Cardiac muscle cell (in vitro differentiated cells and primary cell): ENCODE data around the gene EPG5. TPM values are rescaled to one million over a fixed set of nuclear protein-coding genes. Genes with fewer than 3 reads are reported as not detected.

Source experiments
- DNase-seq, 2 donors: peaks; one replicate each; pipeline versions ENCODE4 v3.0.0 to v3.0.0-alpha.2; 2010 to 2017; ENCODE audit warnings: low read depth in 1 of 2, low spot score in 1 of 2
- H3K27ac ChIP-seq: fragments of 200-600 bp; sonication (generic); 2 replicates; pipeline ENCODE4 v1.5.1; 2016
- H3K27me3 ChIP-seq: fragments of 200-600 bp; sonication (generic); 2 replicates; pipeline ENCODE4 v1.6.0; 2016; ENCODE audit warnings: control low read depth
- H3K36me3 ChIP-seq: fragments of 200-600 bp; sonication (generic); 2 replicates; pipeline ENCODE4 v1.5.1; 2016; ENCODE audit warnings: control low read depth
- H3K4me1 ChIP-seq: fragments of 200-600 bp; sonication (generic); 2 replicates; pipeline ENCODE4 v1.8.1; 2017; ENCODE audit warnings: low read depth, mild to moderate bottlenecking, mixed run types
- H3K4me3 ChIP-seq: fragments of 200-600 bp; sonication (generic); 2 replicates; pipeline ENCODE4 v1.5.1; 2016; ENCODE audit warnings: mild to moderate bottlenecking
- H3K9me3 ChIP-seq: fragments of 200-600 bp; sonication (generic); 2 replicates; pipeline ENCODE4 v1.5.1; 2017; ENCODE audit warnings: low read depth, mild to moderate bottlenecking, control low read depth
- CTCF ChIP-seq: IDR thresholded peaks from 2 replicates; pipeline ENCODE4 v1.5.1; 2012; ENCODE audit warnings: low read depth, mild to moderate bottlenecking, low read length
- polyA plus RNA-seq: library from polyadenylated mRNA; unstranded; fragments of >200 nt; fragmentation: Nextera tagmentation; extraction: Ambion mirVana; gene quantifications from 2 replicates; pipeline ENCODE4 v1.2.1, GENCODE V29; 2016
- total RNA-seq: library from RNA; depleted of rRNA; stranded (reverse); fragments of >200 nt; gene quantifications from 2 replicates; pipeline ENCODE4 v1.2.3, GENCODE V29; 2016

EPG5 gene
- total and polyA plus RNA-seq, 2 experiments from 2014 or later = 7.5 to 17.7 TPM

- H3K36me3 ChIP-seq = no peaks in the 10 kb centered on the region
- H3K27ac ChIP-seq = no peak overlapping the region
- H3K4me1 ChIP-seq = peaks cover 14% of the 10 kb centered on the region
- H3K4me3 ChIP-seq = no peak overlapping the region
- TF ChIP-seq CTCF = no peak
- H3K9me3 ChIP-seq = no peaks in the 10 kb centered on the region
- H3K27me3 ChIP-seq = peaks cover 8% of the 10 kb centered on the region
- no peak for DNase-seq
These were observed 125.2 kb downstream of the EPG5 start for GRCh38 chr18:45841765-45842442.

- TF ChIP-seq CTCF = no peak
- Histone ChIP-seq H3K36me3 (no peaks in the 10 kb centered on the region), H3K4me1 (peaks cover 14% of the 10 kb centered on the region), H3K27me3 (peaks cover 11% of the 10 kb centered on the region), H3K27ac (no peak overlapping the region), H3K4me3 (no peak overlapping the region), H3K9me3 (no peaks in the 10 kb centered on the region)
- DNase-seq = no peak
These were observed 125.9 kb downstream of the EPG5 start for GRCh38 chr18:45841060-45841764.

GRCh38 chr18:45839414-45840395, 127.4 kb downstream of the EPG5 start:
- peak; percentile 79 for TF ChIP-seq CTCF
- H3K27me3 ChIP-seq = peaks cover 11% of the 10 kb centered on the region
- H3K27ac ChIP-seq = no peak overlapping the region
- no peaks in the 10 kb centered on the region for H3K36me3 ChIP-seq
- H3K4me3 ChIP-seq = no peak overlapping the region
- peak; percentile 66 to 85 for DNase-seq
- peaks cover 11% of the 10 kb centered on the region for H3K4me1 ChIP-seq
- no peaks in the 10 kb centered on the region for H3K9me3 ChIP-seq

- Histone ChIP-seq H3K27ac (no peak overlapping the region), H3K4me1 (peaks cover 20% of the 10 kb centered on the region), H3K4me3 (no peak overlapping the region), H3K9me3 (no peaks in the 10 kb centered on the region), H3K36me3 (no peaks in the 10 kb centered on the region), H3K27me3 (peaks cover 11% of the 10 kb centered on the region)
- no peak for DNase-seq
- TF ChIP-seq CTCF = no peak
These were observed 128.6 kb downstream of the EPG5 start for GRCh38 chr18:45838302-45839070.
